H1 (cell line): ENCODE results near the gene ASTN2.

ENCODE experiments used
- CEBPB ChIP-seq: IDR thresholded peaks from 2 replicates; pipeline ENCODE4 v1.6.1; 2012; ENCODE audit warnings: low read depth, low read length
- GABPA ChIP-seq: IDR thresholded peaks from 2 replicates; pipeline ENCODE4 v1.6.1; 2011; ENCODE audit warnings: mild to moderate bottlenecking, low read length, moderate library complexity, borderline replicate concordance; ENCODE audit not compliant: insufficient read depth

- no peak for TF ChIP-seq CEBPB
- no peak for TF ChIP-seq GABPA
These were observed 531.2 kb downstream of the ASTN2 start for GRCh38 chr9:116883676-116884075.
